HG03097 (cell line): Measurements from ENCODE around the gene ZDHHC19.
"Not testable (repeated sequence)": the region's sequence is repeated elsewhere in the genome, so short reads cannot be mapped to it uniquely, and the experiment has no call there.

Source experiments
- ATAC-seq: cut with Tn5 transposase; IDR thresholded peaks from one replicate; pipeline ENCODE4 v1.9.1; 2021; ENCODE audit not compliant: unreplicated experiment, low FRiP score

The ZDHHC19 gene

GRCh38 chr3:196210673-196211556, at the start of gene ZDHHC19:
TSS of gene ZDHHC19 (minus strand) at chr3:196211400. CDS start at chr3:196211315, 85 bp downstream.
- no peak for ATAC-seq

GRCh38 chr3:196260784-196261183, 49.6 kb upstream of the ZDHHC19 start:
- ATAC-seq = no peak

- ATAC-seq = no peak
Measured at GRCh38 chr3:196255776-196256175, 44.6 kb upstream of the ZDHHC19 start.

- ATAC-seq = no peak
Measured at GRCh38 chr3:196254376-196255283, 43.4 kb upstream of the ZDHHC19 start.

- no peak for ATAC-seq
Measured at GRCh38 chr3:196251918-196252317, 40.7 kb upstream of the ZDHHC19 start.

GRCh38 chr3:196246612-196247308, 35.6 kb upstream of the ZDHHC19 start:
- ATAC-seq = no peak

GRCh38 chr3:196244166-196244565, 33.0 kb upstream of the ZDHHC19 start:
- ATAC-seq = not testable (repeated sequence)

GRCh38 chr3:196241704-196242103, 30.5 kb upstream of the ZDHHC19 start:
- no peak for ATAC-seq

GRCh38 chr3:196240424-196240823, 29.2 kb upstream of the ZDHHC19 start:
- ATAC-seq = no peak

- no peak for ATAC-seq
Measured at GRCh38 chr3:196238612-196239560, 27.7 kb upstream of the ZDHHC19 start.

GRCh38 chr3:196237203-196237602, 26.0 kb upstream of the ZDHHC19 start:
- no peak for ATAC-seq

GRCh38 chr3:196236223-196236622, 25.0 kb upstream of the ZDHHC19 start:
- no peak for ATAC-seq

GRCh38 chr3:196235452-196236122, 24.4 kb upstream of the ZDHHC19 start:
- ATAC-seq = no peak

- no peak for ATAC-seq
Measured at GRCh38 chr3:196232882-196233251, 21.7 kb upstream of the ZDHHC19 start.

GRCh38 chr3:196232154-196232881, 21.1 kb upstream of the ZDHHC19 start:
- no peak for ATAC-seq

- no peak for ATAC-seq
Measured at GRCh38 chr3:196227629-196228493, 16.7 kb upstream of the ZDHHC19 start.

GRCh38 chr3:196227121-196227561, 15.9 kb upstream of the ZDHHC19 start:
- ATAC-seq = no peak
